HG02970 (cell line): ENCODE results near the gene IFRD1.
A peak's percentile ranks its signal among the peaks of the same experiment; 100 is the strongest.

ENCODE experiments used
- ATAC-seq: cut with Tn5 transposase; IDR thresholded peaks from one replicate; pipeline ENCODE4 v1.9.1; 2021; ENCODE audit warnings: mild to moderate bottlenecking, moderate library complexity, moderate number of reproducible peaks; ENCODE audit not compliant: unreplicated experiment, low FRiP score

The IFRD1 gene

DNA sequence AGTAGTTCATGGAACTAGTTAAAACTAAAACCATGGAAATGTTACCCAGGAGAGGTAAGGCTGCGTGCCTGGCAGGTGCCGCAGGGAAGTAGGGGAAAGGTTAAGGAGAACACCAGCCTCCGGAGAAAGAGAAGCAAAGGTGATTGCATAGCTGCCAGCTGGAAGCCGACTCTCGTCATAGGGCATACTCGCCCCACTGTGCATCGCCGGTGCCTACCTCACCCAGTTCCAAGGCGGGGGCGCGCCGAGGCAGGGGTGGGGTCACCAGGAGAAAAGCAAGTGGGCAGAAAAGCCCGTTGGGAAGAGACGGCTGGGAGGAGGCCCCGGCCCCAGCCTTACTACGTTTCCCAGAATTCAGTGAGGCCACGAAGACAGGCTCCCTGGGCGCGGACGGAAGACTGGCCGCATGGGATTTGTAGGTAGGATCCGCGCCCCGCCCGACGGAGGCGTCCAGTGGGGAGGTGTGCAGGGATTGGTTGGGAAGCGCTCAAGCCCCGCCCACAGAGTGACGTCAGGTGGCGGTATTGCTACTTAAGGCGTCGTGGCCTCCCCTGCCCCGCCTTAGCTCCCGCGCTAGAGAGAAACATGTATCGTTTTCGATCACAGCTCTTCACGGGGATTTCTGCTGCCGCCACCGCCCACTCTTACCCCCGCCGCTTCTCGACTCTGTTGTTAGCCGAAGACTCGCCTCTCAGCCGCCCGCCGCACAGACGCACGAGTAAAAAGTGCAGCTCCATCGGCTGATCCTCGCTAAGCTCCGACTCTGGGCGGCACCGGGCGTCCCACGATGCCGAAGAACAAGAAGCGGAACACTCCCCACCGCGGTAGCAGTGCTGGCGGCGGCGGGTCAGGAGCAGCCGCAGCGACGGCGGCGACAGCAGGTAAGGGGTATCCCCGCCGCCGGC, at the start of gene IFRD1:
IFRD1 (plus strand) TSS at position 559 of the 905 bp plus-strand sequence; CDS start at position 788, 229 bp downstream.
- ATAC-seq = peak; percentile 76

- ATAC-seq = no peak
Observed at GRCh38 chr7:112404321-112404720, 45.9 kb upstream of the IFRD1 start.

DNA sequence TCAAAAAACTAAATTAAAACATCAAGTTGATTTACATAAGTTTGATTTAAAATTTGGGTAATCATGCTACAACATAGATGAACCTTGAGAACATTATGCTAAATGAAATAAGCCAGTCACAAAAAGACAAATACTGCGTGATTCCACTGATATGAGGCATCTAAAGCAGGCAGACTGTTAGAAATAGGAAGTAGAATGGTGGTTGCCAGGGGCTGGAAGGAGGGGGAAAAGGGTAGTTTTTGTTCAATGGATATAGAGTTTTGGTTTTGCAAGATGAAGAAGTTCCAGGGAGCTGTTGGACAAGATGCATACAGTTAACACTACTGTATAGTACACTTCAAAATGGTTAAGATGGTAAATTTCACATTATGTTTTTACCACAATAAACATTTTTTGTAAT, 45.0 kb upstream of the IFRD1 start:
- ATAC-seq = no peak

DNA sequence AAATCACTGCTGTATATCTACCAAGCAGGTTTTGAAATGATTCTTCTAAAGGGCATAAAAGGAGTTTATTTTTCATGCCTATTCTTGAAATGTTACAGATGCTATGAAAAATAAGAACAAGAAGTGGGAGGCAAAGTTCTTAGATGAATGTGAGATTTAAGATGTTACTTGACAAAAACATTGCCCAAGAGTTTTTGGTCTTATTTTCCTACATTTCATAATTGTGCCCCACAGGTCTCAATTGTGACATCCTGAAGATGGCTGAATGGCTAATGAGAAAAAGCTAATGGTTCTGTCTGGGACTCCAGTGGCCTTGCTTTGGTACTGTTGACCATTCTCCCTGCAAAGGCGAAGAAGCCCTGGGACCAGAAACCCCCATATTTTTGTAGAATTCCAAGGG, 43.0 kb upstream of the IFRD1 start:
- ATAC-seq = no peak

- ATAC-seq = no peak
Observed at GRCh38 chr7:112410092-112410491, 40.2 kb upstream of the IFRD1 start.

GRCh38 chr7:112411186-112411795, 39.0 kb upstream of the IFRD1 start:
- ATAC-seq = no peak

DNA sequence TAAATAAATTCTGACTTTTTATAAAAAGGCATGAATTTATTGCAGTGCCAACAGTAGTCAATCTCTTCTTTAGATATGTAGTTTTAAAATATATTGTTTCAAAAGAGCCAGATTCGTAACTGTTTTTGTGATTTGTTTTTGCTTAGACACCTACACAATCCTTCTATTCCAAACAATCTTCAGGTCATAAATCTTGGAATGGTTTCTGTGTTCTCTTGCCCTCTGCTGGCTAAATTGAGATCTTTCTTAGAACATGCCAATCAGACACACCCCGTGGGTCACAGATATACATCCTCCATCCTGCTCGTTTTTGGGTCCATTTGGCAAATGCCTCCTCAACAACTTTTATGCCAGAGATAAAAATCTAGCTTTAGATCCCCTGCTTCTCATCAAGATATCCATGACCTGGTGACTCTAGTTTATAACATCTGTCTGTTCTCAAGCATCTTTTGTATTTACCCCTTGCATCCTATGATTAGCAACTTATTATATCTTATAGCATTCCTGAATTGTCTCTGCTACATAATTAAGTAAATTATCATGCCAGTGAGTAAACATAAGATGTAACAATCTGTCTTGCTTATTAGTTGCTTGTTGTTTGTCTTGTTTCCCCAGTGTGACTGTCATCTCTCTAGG, 35.3 kb upstream of the IFRD1 start:
- ATAC-seq = no peak

DNA sequence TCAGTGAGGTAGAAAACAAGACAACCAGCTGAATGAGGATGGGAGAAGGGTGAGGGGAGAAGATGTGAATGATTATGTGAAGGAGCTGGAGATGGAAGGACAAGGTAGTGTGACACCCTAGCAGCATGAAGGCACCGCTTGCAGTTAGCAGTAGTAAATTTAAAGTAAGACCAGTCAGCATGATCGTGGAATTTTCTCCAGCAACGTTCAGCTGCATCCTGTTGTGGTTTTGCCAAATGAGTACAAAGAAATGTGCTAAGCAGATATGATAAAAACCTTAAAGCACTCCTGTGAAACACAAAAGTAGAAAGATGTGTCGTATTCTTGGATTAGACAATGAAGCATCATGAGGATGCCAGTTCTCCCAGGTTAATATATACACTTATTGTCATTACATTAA, 34.1 kb upstream of the IFRD1 start:
- no peak for ATAC-seq

GRCh38 chr7:112419543-112420130, 30.6 kb upstream of the IFRD1 start:
- no peak for ATAC-seq

- no peak for ATAC-seq
Observed at GRCh38 chr7:112420236-112420861, 29.9 kb upstream of the IFRD1 start.

- no peak for ATAC-seq
Observed at GRCh38 chr7:112421666-112422486, 28.4 kb upstream of the IFRD1 start.

- ATAC-seq = no peak
Observed at GRCh38 chr7:112422842-112423496, 27.3 kb upstream of the IFRD1 start.

GRCh38 chr7:112423987-112424386, 26.3 kb upstream of the IFRD1 start:
- ATAC-seq = no peak

GRCh38 chr7:112427984-112428383, 22.3 kb upstream of the IFRD1 start:
- ATAC-seq = no peak

GRCh38 chr7:112428715-112429114, 21.5 kb upstream of the IFRD1 start:
- ATAC-seq = no peak

DNA sequence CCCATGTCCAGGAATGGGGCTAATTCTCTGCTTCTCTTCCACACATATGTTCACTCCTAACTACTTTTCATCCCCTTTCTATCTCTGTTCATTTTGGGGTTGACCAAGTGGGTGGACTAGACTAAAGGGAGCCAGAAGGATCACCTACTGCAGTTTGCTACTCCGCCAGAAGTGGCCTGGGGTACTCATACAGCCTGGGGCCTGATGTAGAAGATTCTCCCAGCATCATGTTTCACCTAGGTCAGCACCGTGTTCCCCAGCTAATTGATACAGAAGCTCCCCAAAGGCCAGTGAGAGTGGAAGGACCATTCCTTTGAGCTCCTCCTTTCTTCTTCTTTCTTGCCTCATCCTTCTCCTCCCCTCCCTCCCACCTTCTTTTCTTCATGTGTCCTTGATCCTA, 19.6 kb upstream of the IFRD1 start:
- ATAC-seq = no peak

DNA sequence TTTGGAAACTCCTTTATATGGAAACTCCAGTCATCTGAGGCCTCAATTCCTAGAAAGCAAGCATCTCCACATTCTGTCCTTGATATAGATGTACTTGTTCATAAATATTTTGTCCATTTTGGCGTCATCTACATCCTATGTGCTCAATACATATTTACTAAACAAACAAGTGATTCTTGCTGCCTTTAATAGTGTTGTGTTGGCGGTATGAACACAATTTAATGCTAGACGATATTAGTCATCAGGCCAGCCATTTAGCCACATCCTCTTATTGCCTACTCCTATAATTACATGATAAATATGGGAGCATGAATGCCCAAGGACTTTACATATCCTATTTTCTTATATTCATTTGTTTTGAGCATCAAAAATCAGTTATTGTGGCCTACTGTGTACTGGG, 18.5 kb upstream of the IFRD1 start:
- no peak for ATAC-seq

- no peak for ATAC-seq
Observed at GRCh38 chr7:112433289-112433688, 17.0 kb upstream of the IFRD1 start.

DNA sequence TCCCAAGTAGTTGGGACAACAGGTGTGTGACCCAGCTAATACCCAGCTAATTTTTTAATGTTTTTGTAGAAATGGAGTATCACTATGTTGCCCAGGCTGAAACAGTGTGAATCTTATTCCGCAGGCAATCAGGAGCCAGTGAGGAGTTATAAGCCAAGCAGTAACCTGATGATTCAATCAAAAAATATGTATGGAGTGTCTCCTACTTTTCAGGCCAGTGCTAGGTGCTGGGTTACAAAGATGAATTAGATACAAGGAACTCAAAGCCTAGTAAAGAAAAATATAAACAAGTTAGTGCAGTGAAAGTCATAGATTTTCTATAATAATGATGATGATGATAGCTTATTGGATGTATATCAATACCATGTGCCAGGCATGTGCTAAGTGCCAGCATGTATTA, 13.2 kb upstream of the IFRD1 start:
- no peak for ATAC-seq
